Epithelial cell of proximal tubule (primary cell): ENCODE data around the gene BRD3OS. TPM values are rescaled to one million over a fixed set of nuclear protein-coding genes. Genes with fewer than 3 reads are reported as not detected.
A peak's percentile ranks its signal among the peaks of the same experiment; 100 is the strongest.
"Not testable (repeated sequence)": the region's sequence is repeated elsewhere in the genome, so short reads cannot be mapped to it uniquely, and the experiment has no call there.

ENCODE experiments used
- DNase-seq: peaks from one replicate; pipeline ENCODE4 v3.0.0-alpha.2; 2011; ENCODE audit warnings: low read depth
- H3K4me3 ChIP-seq: 2 replicates; pipeline ENCODE4 v1.5.1; 2011; ENCODE audit warnings: low read depth, mild to moderate bottlenecking, low read length
- total RNA-seq: library from RNA; depleted of rRNA; stranded (reverse); fragments of >200 nt; gene quantifications from 2 replicates; pipeline ENCODE4 v1.2.3, GENCODE V29; 2015
- TF ChIP-seq, protein P1 (sequence below): conservative IDR thresholded peaks from 2 replicates; pipeline ENCODE4 v1.5.1; 2012; ENCODE audit warnings: low read depth, mild to moderate bottlenecking, low read length

The BRD3OS gene
- total RNA-seq, 1 donor from 2014 or later = 22.7 TPM

DNA sequence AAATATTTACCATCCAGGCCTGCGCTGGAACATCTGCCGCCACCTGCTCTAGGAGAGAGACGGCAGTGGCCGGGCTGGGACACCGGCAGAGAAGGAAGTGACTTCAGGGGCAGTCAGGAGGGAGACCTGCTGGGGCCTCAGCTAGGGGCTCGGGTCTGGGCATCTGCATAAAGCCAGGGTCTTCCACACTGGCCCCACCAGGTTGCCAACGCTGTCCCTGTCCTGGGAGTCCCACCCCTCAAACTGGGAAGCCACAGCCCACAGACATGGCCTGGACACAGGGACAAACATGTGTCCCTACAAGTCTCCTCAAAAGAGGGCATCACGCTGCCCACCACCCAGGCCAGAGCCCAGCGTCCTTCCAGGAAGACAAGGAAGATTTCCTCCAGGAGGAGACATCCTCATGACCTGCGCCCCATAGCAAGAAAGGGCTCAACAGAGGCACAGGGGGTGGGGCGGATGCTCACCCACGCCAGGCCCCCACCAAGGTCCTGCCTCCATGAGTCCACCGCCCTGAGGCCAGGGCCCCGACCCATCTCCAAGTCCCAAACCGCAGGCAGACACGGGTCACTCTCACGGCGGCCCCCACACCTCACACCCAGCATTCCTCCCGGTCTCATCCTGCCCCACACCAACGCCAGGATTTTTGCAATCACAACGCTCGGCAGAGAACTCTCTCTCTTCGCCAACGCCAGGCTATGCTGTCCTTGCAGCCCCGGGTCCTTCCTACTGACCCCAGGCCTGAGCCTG is 42.1 kb upstream of the BRD3OS start:
- TF ChIP-seq, protein P1, sequence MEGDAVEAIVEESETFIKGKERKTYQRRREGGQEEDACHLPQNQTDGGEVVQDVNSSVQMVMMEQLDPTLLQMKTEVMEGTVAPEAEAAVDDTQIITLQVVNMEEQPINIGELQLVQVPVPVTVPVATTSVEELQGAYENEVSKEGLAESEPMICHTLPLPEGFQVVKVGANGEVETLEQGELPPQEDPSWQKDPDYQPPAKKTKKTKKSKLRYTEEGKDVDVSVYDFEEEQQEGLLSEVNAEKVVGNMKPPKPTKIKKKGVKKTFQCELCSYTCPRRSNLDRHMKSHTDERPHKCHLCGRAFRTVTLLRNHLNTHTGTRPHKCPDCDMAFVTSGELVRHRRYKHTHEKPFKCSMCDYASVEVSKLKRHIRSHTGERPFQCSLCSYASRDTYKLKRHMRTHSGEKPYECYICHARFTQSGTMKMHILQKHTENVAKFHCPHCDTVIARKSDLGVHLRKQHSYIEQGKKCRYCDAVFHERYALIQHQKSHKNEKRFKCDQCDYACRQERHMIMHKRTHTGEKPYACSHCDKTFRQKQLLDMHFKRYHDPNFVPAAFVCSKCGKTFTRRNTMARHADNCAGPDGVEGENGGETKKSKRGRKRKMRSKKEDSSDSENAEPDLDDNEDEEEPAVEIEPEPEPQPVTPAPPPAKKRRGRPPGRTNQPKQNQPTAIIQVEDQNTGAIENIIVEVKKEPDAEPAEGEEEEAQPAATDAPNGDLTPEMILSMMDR = no peak
- H3K4me3 ChIP-seq = no peak overlapping the region
- DNase-seq = no peak

DNA sequence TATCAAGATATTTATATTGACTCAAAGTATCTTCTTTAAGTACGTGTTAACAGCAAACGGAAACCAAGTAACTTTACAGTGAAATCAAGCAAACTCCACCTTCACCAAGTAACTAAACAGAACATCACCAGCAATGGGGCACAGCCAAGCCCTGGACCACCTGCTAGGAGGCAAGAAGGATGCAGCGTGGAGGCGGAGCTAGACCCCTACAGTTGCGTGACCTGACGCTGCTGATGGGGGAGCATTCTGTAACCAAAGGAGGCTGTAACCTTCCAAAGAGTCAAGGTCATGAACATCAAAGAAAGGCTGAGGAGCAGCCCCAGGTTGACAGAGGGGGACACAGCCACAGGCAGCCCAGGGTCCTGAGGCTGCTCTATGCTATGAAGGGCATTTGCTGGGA is 39.2 kb upstream of the BRD3OS start:
- TF ChIP-seq, protein P1 = no peak
- DNase-seq = no peak
- no peak overlapping the region for H3K4me3 ChIP-seq

DNA sequence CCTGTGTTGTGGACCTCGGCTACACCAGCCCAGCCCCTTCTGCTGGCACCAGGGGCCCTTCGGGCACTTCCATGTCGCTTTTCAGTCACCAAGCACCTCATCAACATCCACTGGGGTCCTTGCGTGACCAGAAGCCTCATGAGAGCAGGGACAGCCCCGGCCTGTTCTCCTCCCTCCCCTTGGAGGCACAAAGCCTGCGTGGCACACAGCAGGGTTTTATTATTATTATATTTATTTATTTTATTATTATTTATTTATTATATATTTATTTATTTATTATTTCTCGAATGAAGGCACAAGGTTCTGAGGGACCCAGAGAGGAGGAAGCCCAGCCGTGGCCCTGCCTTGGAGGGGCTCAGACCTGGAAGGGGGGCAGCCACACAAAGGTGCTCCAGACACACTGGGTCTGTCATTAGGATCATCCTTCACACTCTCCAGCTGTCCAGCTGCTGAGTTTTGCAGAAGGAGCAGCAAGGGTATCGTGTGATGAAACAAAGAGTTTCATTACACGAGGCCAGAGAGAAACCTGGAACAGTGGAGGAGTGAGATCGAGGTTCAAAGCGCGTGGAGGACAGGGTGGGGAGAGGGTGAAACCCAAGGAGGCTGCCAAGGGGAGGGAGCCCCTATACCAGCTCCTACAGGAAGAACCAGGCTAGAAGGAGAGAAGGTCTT is 38.4 kb upstream of the BRD3OS start:
- TF ChIP-seq, protein P1 = no peak
- no peak for DNase-seq
- no peak overlapping the region for H3K4me3 ChIP-seq

GRCh38 chr9:133987446-133987788 is 37.9 kb upstream of the BRD3OS start:
- H3K4me3 ChIP-seq = no peak overlapping the region
- no peak for DNase-seq
- TF ChIP-seq, protein P1 = no peak

DNA sequence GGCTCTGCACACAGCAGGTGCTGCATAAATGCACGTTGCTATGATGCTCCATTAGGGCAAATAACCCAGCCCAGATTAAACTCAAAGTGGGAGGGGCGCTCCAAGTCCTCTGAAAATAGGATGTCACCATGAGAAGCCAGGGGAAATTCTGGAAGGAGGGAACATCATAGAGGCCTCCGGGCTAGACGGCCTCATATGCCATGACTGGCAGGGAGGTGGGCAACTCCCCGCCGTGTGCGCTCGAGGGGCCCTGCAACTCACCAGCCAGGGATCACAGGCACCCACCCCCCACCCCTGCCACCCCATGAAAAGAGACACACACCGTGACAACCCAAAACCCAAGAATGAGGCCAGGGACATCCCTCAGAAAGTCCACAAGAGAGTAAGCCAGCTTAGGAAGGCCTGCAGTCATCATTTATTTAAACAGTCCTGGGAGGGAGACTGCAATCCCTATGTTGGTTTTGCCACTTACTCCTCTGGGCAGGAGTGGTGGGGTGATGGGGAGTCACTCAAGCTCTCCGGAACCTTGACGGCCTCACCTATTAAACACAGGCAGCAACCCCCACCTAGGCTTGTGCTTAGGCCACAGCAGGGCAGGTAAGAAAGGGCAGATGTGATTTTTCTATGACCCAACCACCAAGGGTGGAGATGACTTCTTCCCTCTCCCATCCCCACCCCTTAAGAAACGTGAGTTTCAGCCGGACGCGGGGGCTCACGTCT is 37.2 kb upstream of the BRD3OS start:
- no peak for DNase-seq
- TF ChIP-seq, protein P1 = no peak

DNA sequence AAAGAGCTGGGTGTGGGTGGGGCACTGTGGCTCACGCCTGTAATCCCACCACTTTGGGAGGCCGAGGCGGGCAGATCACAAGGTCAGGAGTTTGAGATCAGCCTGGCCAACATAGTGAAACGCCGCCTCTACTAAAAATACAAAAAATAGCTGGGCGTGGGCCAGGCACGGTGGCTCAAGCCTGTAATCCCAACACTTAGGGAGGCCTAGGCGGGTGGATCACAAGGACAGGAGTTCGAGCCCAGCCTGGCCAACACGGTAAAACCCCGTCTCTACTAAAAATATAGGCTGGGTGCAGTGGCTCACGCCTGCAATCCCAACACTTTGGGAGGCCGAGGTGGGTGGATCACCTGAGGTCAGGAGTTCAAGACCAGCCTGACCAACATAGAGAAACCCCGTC is 36.5 kb upstream of the BRD3OS start:
- H3K4me3 ChIP-seq, DNase-seq: not testable (repeated sequence)

More for the DNA sequence above, 37.2 kb upstream of the BRD3OS start:
- H3K4me3 ChIP-seq = no peak overlapping the region

DNA sequence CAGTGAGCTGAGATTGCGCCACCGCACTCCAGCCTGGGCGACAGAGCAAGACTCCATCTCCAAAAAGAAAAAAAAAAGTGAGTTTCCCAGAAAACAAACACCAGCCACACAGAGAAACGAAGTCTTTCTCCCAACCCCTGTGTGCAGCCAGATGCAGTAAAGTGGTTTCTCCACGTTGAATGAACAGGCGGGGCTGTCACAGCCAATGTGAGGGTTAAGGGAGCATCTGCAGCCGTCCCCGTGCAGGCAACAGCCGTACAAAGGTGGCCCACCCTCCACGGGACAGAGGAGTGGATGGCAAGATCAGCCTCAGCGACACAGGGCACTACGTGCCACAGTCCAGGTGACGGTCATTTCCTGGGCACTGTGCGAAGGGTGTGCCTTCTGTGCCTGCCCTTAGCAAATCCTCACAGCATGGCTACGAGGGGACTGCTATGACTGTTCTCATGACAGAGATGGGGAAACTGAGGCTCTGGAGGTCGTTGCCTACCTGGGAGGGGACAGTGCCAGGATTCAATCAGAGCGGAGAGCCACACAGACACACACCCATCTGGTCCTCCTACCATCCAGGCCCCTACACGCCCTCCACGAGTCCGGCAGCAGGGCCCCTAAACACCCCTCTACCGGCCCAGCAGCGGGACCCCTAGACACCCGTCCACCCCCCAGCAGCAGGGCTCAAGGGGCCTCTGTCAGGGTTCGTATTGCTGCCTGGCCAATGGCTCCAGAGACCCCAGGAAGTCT is 35.5 kb upstream of the BRD3OS start:
- DNase-seq = no peak
- peak overlapping the region; percentile 88 for H3K4me3 ChIP-seq
- TF ChIP-seq, protein P1 = no peak
